SK-N-SH treated with all-trans-retinoic acid at 6 μM for 48 hours (cell line): ENCODE measurements around the gene SUGT1.
"Not testable (repeated sequence)": the region's sequence is repeated elsewhere in the genome, so short reads cannot be mapped to it uniquely, and the experiment has no call there.

Experiments
- SNAI2 ChIP-seq: fragments of 250-450 bp; sonication (Bioruptor Pico); IDR thresholded peaks from 2 replicates; pipeline ENCODE4 v1.5.0; 2020; ENCODE audit warnings: mild to moderate bottlenecking, moderate library complexity
- ZFP30 ChIP-seq: fragments of 450-650 bp; formaldehyde crosslinking; IDR thresholded peaks from 2 replicates; pipeline ENCODE4 v1.5.0; 2022; ENCODE audit warnings: mild to moderate bottlenecking, moderate library complexity

DNA sequence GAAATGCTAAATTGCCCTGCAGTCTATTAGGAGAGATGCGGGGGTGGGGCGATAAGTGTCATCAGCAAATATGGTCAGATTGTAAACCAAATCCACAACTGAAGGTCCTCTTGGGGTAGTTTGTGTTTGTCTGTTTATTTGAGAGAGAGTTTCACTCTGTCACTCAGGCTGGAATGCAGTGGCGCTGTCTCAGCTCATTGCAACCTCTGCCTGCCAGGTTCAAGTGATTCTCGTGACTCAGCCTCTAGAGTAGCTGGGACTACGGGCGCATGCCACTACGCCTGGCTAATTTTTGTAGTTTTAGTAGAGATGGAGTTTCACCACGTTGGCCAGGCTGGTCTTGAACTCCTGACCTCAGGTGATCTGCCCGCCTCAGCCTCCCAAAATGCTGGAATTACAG lies 33.2 kb downstream of the SUGT1 start:
- TF ChIP-seq ZFP30, SNAI2 (CRISPR knock-in tag): not testable (repeated sequence)
